GM12878 (cell line): ENCODE data around the gene LTBP4. TPM values are rescaled to one million over a fixed set of nuclear protein-coding genes. Genes with fewer than 3 reads are reported as not detected.
A peak's percentile ranks its signal among the peaks of the same experiment; 100 is the strongest.

Experiments
- ATAC-seq: fragments of 200-7000 bp; cut with Tn5 transposase; 3 replicates; pipeline ENCODE4 v1.9.1; 2020; ENCODE audit warnings: mild to moderate bottlenecking, moderate library complexity
- BruUV-seq: library from RNA; stranded (reverse); fragments of 400-500 nt; replicated peaks from 2 replicates; lab custom pipeline; 2021; lab: Mats Ljungman, UMichigan
- CTCF ChIA-PET: fragments of 300-600 bp; sonication (Branson Sonifier 250); formaldehyde crosslinking; extraction: SDS; loops from one replicate; lab custom pipeline; 2021; ENCODE audit warnings: inconsistent platforms; lab: Yijun Ruan, JAX
- POLR2A ChIA-PET: fragments of 350-600 bp; formaldehyde crosslinking; extraction: SDS; loops from one replicate; lab custom pipeline; 2021; ENCODE audit warnings: inconsistent platforms; lab: Charles Lee
- RAD21 ChIA-PET: fragments of 300-600 bp; sonication (Branson Sonifier 250); formaldehyde crosslinking; loops from one replicate; lab custom pipeline; 2023; ENCODE audit warnings: antibody characterized with exemption; ENCODE audit not compliant: unreplicated experiment; lab: Charles Lee
- SMC1A ChIA-PET: fragments of 300-600 bp; sonication (Branson Sonifier 250); formaldehyde crosslinking; loops from one replicate; lab custom pipeline; 2023; ENCODE audit not compliant: unreplicated experiment, uncharacterized antibody; lab: Charles Lee
- DNase-seq: peaks from one replicate; pipeline ENCODE4 v3.0.0-alpha.2; 2011; ENCODE audit warnings: low read depth, low spot score
- FAIRE-seq: peaks from 3 replicates; lab custom pipeline; 2011; peaks lifted over from hg19 to GRCh38; lab: Jason Lieb, UNC
- H2AFZ ChIP-seq: 2 replicates; pipeline ENCODE4 v1.6.0; 2011; ENCODE audit warnings: low read depth, low read length, control low read depth; ENCODE audit not compliant: control insufficient read depth
- H3K27ac ChIP-seq: 2 replicates; pipeline ENCODE4 v1.5.1; 2011; ENCODE audit warnings: control low read depth; ENCODE audit not compliant: control insufficient read depth, insufficient read depth
- H3K27me3 ChIP-seq, 2 experiments: replicated peaks in 1 of 2; 2 replicates each; pipeline versions ENCODE4 v1.6.0 to v1.6.1; 2011; ENCODE audit warnings: low read length in 1 of 2; ENCODE audit not compliant: control insufficient read depth in 2 of 2, insufficient read depth in 2 of 2
- H3K36me3 ChIP-seq, 2 experiments: 2 replicates each; pipeline ENCODE4 v1.5.1; 2011; ENCODE audit warnings: low read length in 1 of 2; ENCODE audit not compliant: control insufficient read depth in 2 of 2, insufficient read depth in 2 of 2
- H3K4me1 ChIP-seq: 2 replicates; pipeline ENCODE4 v1.6.1; 2011; ENCODE audit warnings: mild to moderate bottlenecking, low read length, moderate library complexity, mixed read lengths; ENCODE audit not compliant: control insufficient read depth, insufficient read depth
- H3K4me2 ChIP-seq: 2 replicates; pipeline ENCODE4 v1.6.0; 2011; ENCODE audit warnings: control low read depth; ENCODE audit not compliant: control insufficient read depth, insufficient read depth
- H3K4me3 ChIP-seq: fragments of 200-600 bp; sonication (generic); 2 replicates; pipeline ENCODE4 v1.5.1; 2016
- H3K79me2 ChIP-seq: 2 replicates; pipeline ENCODE4 v1.6.0; 2011; ENCODE audit warnings: low read length; ENCODE audit not compliant: control insufficient read depth, insufficient read depth
- H3K9ac ChIP-seq: 2 replicates; pipeline ENCODE4 v1.8.0; 2011; ENCODE audit warnings: low read length, control low read depth, mixed read lengths; ENCODE audit not compliant: control insufficient read depth, insufficient read depth
- H3K9me3 ChIP-seq: replicated peaks from 3 replicates; pipeline ENCODE4 v1.5.1; 2011; ENCODE audit warnings: mild to moderate bottlenecking, low read length; ENCODE audit not compliant: control insufficient read depth, insufficient read depth
- H4K20me1 ChIP-seq: 2 replicates; pipeline ENCODE4 v1.6.0; 2011; ENCODE audit not compliant: control insufficient read depth, insufficient read depth
- CBX5 ChIP-seq: sonication (generic); IDR thresholded peaks from 2 replicates; pipeline ENCODE4 v1.6.1; 2016; ENCODE audit warnings: low read depth, moderate library complexity, mild to moderate bottlenecking, inconsistent platforms
- EED ChIP-seq: sonication (generic); IDR thresholded peaks from 2 replicates; pipeline ENCODE4 v1.6.1; 2016; ENCODE audit warnings: antibody characterized with exemption, low read depth
- HDAC6 ChIP-seq: fragments of 200-600 bp; sonication (generic); IDR thresholded peaks from one replicate; pipeline ENCODE4 v1.8.0; 2017; ENCODE audit warnings: antibody characterized with exemption; ENCODE audit not compliant: unreplicated experiment
- HDGF ChIP-seq: fragments of 450-650 bp; IDR thresholded peaks from 2 replicates; pipeline ENCODE4 v1.6.1; 2016; ENCODE audit warnings: antibody characterized with exemption
- IKZF1 ChIP-seq: fragments of 450-650 bp; conservative IDR thresholded peaks from 2 replicates; pipeline ENCODE4 v1.6.1; 2017; ENCODE audit warnings: antibody characterized with exemption, mild to moderate bottlenecking
- MEF2A ChIP-seq: IDR thresholded peaks from 2 replicates; pipeline ENCODE4 v1.6.1; 2011; ENCODE audit warnings: low read depth, mild to moderate bottlenecking, low read length, moderate library complexity; ENCODE audit not compliant: insufficient read depth
- MYB ChIP-seq: fragments of 150-350 bp; IDR thresholded peaks from 2 replicates; pipeline ENCODE4 v1.6.1; 2014; ENCODE audit warnings: mild to moderate bottlenecking, low read depth, low read length, borderline replicate concordance
- PKNOX1 ChIP-seq: fragments of 450-650 bp; IDR thresholded peaks from 2 replicates; pipeline ENCODE4 v1.6.1; 2016; ENCODE audit warnings: mild to moderate bottlenecking
- PRDM15 ChIP-seq: fragments of 450-650 bp; formaldehyde crosslinking; IDR thresholded peaks from 2 replicates; pipeline ENCODE4 v1.4.0; 2020; ENCODE audit warnings: mild to moderate bottlenecking, moderate library complexity
- RELB ChIP-seq: fragments of 450-650 bp; IDR thresholded peaks from 2 replicates; pipeline ENCODE4 v1.6.1; 2017; ENCODE audit warnings: low read depth, mild to moderate bottlenecking, moderate library complexity
- SMC3 ChIP-seq: IDR thresholded peaks from 2 replicates; pipeline ENCODE4 v1.6.1; 2011; ENCODE audit warnings: low read length, improper control_type of control experiment, borderline replicate concordance
- SREBF1 ChIP-seq: IDR thresholded peaks from 2 replicates; pipeline ENCODE4 v1.6.1; 2012; ENCODE audit warnings: mild to moderate bottlenecking, low read length
- SUZ12 ChIP-seq: fragments of 200-600 bp; sonication (generic); IDR thresholded peaks from one replicate; pipeline ENCODE4 v1.6.1; 2018; ENCODE audit warnings: antibody characterized with exemption, mild to moderate bottlenecking; ENCODE audit not compliant: unreplicated experiment
- USF2 ChIP-seq: IDR thresholded peaks from 2 replicates; pipeline ENCODE4 v1.6.1; 2011; ENCODE audit warnings: low read depth, low read length, improper control_type of control experiment, borderline replicate concordance
- ZBED1 ChIP-seq: IDR thresholded peaks from 2 replicates; pipeline ENCODE4 v1.6.1; 2016; ENCODE audit warnings: borderline replicate concordance
- WGBS: methylation state at CpG from one replicate; pipeline ENCODE4 v1.1.6; 2016; ENCODE audit warnings: low lambda C conversion rate; ENCODE audit not compliant: insufficient replicate concordance, insufficient coverage; ENCODE audit errors: missing lambda C conversion rate; 5-methylcytosine and 5-hydroxymethylcytosine counted together
- in situ Hi-C: fragments of 300-500 bp; cut with MboI; formaldehyde crosslinking; loops from 9 replicates; pipeline ENCODE4 v1.14.3; 2018; ENCODE audit warnings: mixed read lengths
- intact Hi-C: fragments of 100-400 bp; cut with micrococcal nuclease; formaldehyde crosslinking; loops from one replicate; pipeline ENCODE4 v1.14.2; 2022; ENCODE audit not compliant: unreplicated experiment
- polyA plus RNA-seq, 11 experiments: library from polyadenylated mRNA; depleted of rRNA in 4 of 11; unstranded in 6 of 11; stranded (reverse) in 5 of 11; fragments of >200 nt; fragmentation: Nextera tagmentation in 4 of 11; fragmentation: Illumina TruSeq in 1 of 11; extraction: Ambion mirVana in 4 of 11; extraction: Trizol in 1 of 11; gene quantifications; 1 replicate in 1 of 11; 2 replicates in 10 of 11; pipeline versions ENCODE4 v1.2.1 to v1.2.3, GENCODE V29; 2011 to 2016; ENCODE audit warnings: inconsistent platforms in 2 of 11, missing spikeins in 2 of 11, low read depth in 1 of 11
- total RNA-seq, 4 experiments: library from RNA; depleted of rRNA in 3 of 4; stranded (reverse); fragments of >200 nt in 3 of 4; fragmentation: Illumina TruSeq in 1 of 4; extraction: Trizol in 1 of 4; gene quantifications; 2 replicates each; pipeline versions ENCODE4 v1.2.1 to v1.2.3, GENCODE V29; 2013 to 2021

Gene LTBP4
- total and polyA plus RNA-seq, 10 of the 15 experiments (the other 5 are each of a cell fraction or from before 2014, with no cell fraction given): 0.09 to 34.6 (median 8.5) TPM; not detected in 1

DNA sequence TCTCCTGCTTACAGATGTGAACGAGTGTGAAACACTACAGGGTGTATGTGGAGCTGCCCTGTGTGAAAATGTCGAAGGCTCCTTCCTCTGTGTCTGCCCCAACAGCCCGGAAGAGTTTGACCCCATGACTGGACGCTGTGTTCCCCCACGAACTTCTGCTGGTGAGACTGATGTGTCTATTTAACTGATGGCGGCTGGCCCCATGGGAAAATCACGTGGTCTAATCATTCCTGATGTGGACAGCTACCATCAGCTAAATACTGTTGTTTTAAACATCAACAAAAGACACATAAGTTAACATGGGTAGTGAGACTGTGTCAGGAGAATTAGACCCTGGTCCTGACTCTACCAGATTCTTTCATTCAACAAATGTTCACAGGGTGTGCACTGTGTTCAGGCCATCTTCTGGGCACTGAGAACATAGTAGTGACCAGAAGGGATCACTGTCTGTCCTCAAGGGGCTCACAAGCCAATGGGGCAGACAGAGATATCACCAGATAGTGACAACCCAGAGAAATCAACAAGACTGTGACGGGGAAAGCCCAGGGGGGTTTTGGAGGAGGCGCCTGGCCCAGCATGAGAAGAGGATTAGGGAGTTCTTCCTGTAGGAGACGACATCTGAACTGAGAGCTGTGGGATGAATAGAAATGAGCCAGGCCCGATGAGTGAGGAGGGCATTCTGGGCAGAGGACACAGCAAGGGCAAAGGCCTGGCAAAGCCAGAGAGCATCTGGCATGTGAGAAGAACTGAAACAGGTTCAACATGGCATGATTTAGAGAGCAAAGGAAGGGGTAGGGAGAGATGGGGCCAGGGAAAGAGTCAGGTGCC is 18.4 kb downstream of the LTBP4 start:
- SMC1A ChIA-PET: interaction anchor here (0.5 to 2.2 kb wide), 4 partner anchors 12 to 274 kb away, joined by 3 to 6 read pairs (median 3); no protein-coding TSS in a partner anchor
- FAIRE-seq: peak; percentile 27
- Histone ChIP-seq H3K9ac (no peak overlapping the region; the same call in 1 of the 2 replicates), H3K79me2 (no peaks in the 10 kb centered on the region), H3K4me1 (peaks cover 4% of the 10 kb centered on the region; the same call in 1 of the 2 replicates), H3K4me3 (no peak overlapping the region), H3K36me3 (no peaks in the 10 kb centered on the region), H4K20me1 (no peaks in the 10 kb centered on the region), H3K27me3 (no peaks in the 10 kb centered on the region), H2AFZ (no peak overlapping the region), H3K27ac (peak overlapping the region; percentile 48), H3K9me3 (no peaks in the 10 kb centered on the region; the same call in 2 of the 3 replicates), H3K4me2 (no peak overlapping the region)
- intact Hi-C loops (no loop called here), in situ Hi-C loops (no loop called here)
- CTCF ChIA-PET: interaction anchor here (1.0 to 3.6 kb wide), 4 partner anchors 15 to 200 kb away, joined by 3 to 30 read pairs (median 6); no protein-coding TSS in a partner anchor
- WGBS: 47% methylated on average over 11 of the region's 11 CpGs
- BruUV-seq: no TSS peak
- ATAC-seq: peak; percentile 80
- RAD21 ChIA-PET: interaction anchor here (0.8 to 1.2 kb wide), 3 partner anchors 14 to 16 kb away, joined by 3 to 5 read pairs (median 4); no protein-coding TSS in a partner anchor
- POLR2A ChIA-PET: interaction anchor here (1.1 to 1.4 kb wide), 2 partner anchors 14 to 15 kb away, joined by 3 to 4 read pairs; no protein-coding TSS in a partner anchor
- DNase-seq: no peak
- no peak for TF ChIP-seq SUZ12
- no peak for TF ChIP-seq PRDM15 (CRISPR knock-in tag)
- TF ChIP-seq ZBED1: no peak
- no peak for TF ChIP-seq SREBF1
- no peak for TF ChIP-seq USF2
- no peak for TF ChIP-seq SMC3
- TF ChIP-seq MYB: no peak
- TF ChIP-seq EED: 0 out of 2 replicates have a peak, but pooled peaks have one; percentile 18
- no peak for TF ChIP-seq HDGF
- TF ChIP-seq RELB: peak; percentile 41; the same call in 1 of the 2 replicates
- no peak for TF ChIP-seq PKNOX1
- no peak for TF ChIP-seq HDAC6
- no peak for TF ChIP-seq MEF2A
- 0 out of 2 replicates have a peak, but pooled peaks have one; percentile 13 for TF ChIP-seq IKZF1
- TF ChIP-seq CBX5: no peak
